ENCODE results near the gene PSME2. TPM values are rescaled to one million over a fixed set of nuclear protein-coding genes. Genes with fewer than 3 reads are reported as not detected.

Gene PSME2
- total and polyA plus RNA-seq, 2 of the 13 experiments (the other 11 are each of a cell fraction or from before 2014, with no cell fraction given) = 332 to 716 TPM

- TF ChIP-seq CSRNP1 (CRISPR knock-in tag; IDR thresholded peaks at IDR 0.05) (no peak), ZNF549 (CRISPR knock-in tag; IDR thresholded peaks at IDR 0.05) (no peak), ZBTB20 (CRISPR knock-in tag; IDR thresholded peaks at IDR 0.05; ENCODE audit: borderline replicate concordance, low read depth) (no peak), REXO4 (CRISPR knock-in tag; IDR thresholded peaks at IDR 0.05; ENCODE audit: borderline replicate concordance) (no peak), U2AF2 (IDR thresholded peaks at IDR 0.05; ENCODE audit: low read depth, low read length) (no peak), ZNF790 (CRISPR knock-in tag; IDR thresholded peaks at IDR 0.05; ENCODE audit: borderline replicate concordance) (no peak), MXD3 (CRISPR knock-in tag; IDR thresholded peaks at IDR 0.05) (no peak), PHF8 (CRISPR knock-in tag; IDR thresholded peaks at IDR 0.05) (no peak), ZNF878 (CRISPR knock-in tag; IDR thresholded peaks at IDR 0.05) (no peak), MAFK (conservative IDR thresholded peaks at IDR 0.05 in 1 of 2, IDR thresholded peaks at IDR 0.05 in 1 of 2; ENCODE audit: low read length in 2 of 2) (peak in 1 of 2 experiments; percentile 23; a peak in 1 of 4 replicates), SALL1 (CRISPR knock-in tag; IDR thresholded peaks at IDR 0.05) (peak; percentile 25; the same call in 1 of the 2 replicates), ZNF883 (CRISPR knock-in tag; IDR thresholded peaks at IDR 0.05; ENCODE audit: not compliant biosample characterization) (peak; percentile 55), ZNF256 (CRISPR knock-in tag; conservative IDR thresholded peaks at IDR 0.05) (no peak), ARNTL (CRISPR knock-in tag; IDR thresholded peaks at IDR 0.05) (no peak), MIER3 (CRISPR knock-in tag; IDR thresholded peaks at IDR 0.05; ENCODE audit: borderline replicate concordance) (no peak), ZKSCAN1 (IDR thresholded peaks at IDR 0.05; ENCODE audit: low read length) (no peak), USF2 (IDR thresholded peaks at IDR 0.05; ENCODE audit: low read depth, low read length) (no peak), USF2 (CRISPR knock-in tag; IDR thresholded peaks at IDR 0.05; ENCODE audit: borderline replicate concordance) (no peak), ZNF788 (CRISPR knock-in tag; IDR thresholded peaks at IDR 0.05; ENCODE audit: borderline replicate concordance) (0 out of 2 replicates have a peak, but pooled peaks have one; percentile 49), ZNF619 (CRISPR knock-in tag; IDR thresholded peaks at IDR 0.05) (no peak), ZBTB46 (CRISPR knock-in tag; IDR thresholded peaks at IDR 0.05; ENCODE audit: borderline replicate concordance) (no peak), ZSCAN30 (CRISPR knock-in tag; IDR thresholded peaks at IDR 0.05) (no peak), POLR2G (IDR thresholded peaks at IDR 0.05; ENCODE audit: low read depth, low read length) (peak; percentile 62; the same call in 1 of the 2 replicates), TBX2 (CRISPR knock-in tag; IDR thresholded peaks at IDR 0.05; ENCODE audit: borderline replicate concordance) (peak; percentile 38; the same call in 1 of the 2 replicates), ZSCAN9 (CRISPR knock-in tag; IDR thresholded peaks at IDR 0.05; ENCODE audit: borderline replicate concordance) (no peak)
Observed at GRCh38 chr14:24102357-24103048, 43.9 kb downstream of the PSME2 start (continued).
